ENCODE measurements around the gene GGACT. TPM values are rescaled to one million over a fixed set of nuclear protein-coding genes. Genes with fewer than 3 reads are reported as not detected.
"Not testable (repeated sequence)": the region's sequence is repeated elsewhere in the genome, so short reads cannot be mapped to it uniquely, and the experiment has no call there.

The GGACT gene
- total RNA-seq, 4 donors from 2014 or later: 0.74 to 1.9 (median 1.5) TPM

DNA sequence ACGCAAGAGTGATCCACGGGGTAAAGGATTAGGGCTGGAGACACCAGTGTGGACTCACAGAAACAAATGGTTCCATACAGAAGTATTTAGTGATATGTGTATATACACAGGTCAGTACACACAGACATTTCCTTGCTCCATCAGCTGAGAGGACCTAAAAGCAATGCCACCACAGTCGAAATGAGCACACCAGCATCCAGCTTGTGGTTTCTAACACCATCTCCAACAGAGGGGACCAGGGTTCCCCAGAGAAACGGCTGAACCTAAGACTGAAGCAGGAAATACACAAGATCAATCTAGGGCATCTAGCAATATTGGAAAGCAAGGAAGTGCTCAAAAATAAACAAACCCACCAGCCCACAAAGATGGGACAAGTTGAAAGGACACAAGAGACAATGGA, 7.6 kb downstream of the GGACT start:
- TF ChIP-seq, protein P1, sequence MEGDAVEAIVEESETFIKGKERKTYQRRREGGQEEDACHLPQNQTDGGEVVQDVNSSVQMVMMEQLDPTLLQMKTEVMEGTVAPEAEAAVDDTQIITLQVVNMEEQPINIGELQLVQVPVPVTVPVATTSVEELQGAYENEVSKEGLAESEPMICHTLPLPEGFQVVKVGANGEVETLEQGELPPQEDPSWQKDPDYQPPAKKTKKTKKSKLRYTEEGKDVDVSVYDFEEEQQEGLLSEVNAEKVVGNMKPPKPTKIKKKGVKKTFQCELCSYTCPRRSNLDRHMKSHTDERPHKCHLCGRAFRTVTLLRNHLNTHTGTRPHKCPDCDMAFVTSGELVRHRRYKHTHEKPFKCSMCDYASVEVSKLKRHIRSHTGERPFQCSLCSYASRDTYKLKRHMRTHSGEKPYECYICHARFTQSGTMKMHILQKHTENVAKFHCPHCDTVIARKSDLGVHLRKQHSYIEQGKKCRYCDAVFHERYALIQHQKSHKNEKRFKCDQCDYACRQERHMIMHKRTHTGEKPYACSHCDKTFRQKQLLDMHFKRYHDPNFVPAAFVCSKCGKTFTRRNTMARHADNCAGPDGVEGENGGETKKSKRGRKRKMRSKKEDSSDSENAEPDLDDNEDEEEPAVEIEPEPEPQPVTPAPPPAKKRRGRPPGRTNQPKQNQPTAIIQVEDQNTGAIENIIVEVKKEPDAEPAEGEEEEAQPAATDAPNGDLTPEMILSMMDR (IDR thresholded peaks at IDR 0.05): no peak
- no peak for TF ChIP-seq POLR2AphosphoS5 (IDR thresholded peaks at IDR 0.05)
- TF ChIP-seq POLR2A (IDR thresholded peaks at IDR 0.05): no peak
- TF ChIP-seq EP300 (IDR thresholded peaks at IDR 0.05): no peak
- ATAC-seq: no peak
- H3K27me3 ChIP-seq: no peaks in the 10 kb centered on the region
- WGBS, 2 donors (ENCODE audit: low coverage in 1 of 2): 86% methylated on average over 4 of the region's 4 CpGs; no CpG with 5 or more reads in 1 of the 2 donors
- H3K36me3 ChIP-seq: peaks cover 0 to 21% of the 10 kb centered on the region in 2 donors
- H3K4me3 ChIP-seq: no peak overlapping the region
- H3K27ac ChIP-seq: no peak overlapping the region
- no peaks in the 10 kb centered on the region for H3K4me1 ChIP-seq
- no peaks in the 10 kb centered on the region for H3K9me3 ChIP-seq

DNA sequence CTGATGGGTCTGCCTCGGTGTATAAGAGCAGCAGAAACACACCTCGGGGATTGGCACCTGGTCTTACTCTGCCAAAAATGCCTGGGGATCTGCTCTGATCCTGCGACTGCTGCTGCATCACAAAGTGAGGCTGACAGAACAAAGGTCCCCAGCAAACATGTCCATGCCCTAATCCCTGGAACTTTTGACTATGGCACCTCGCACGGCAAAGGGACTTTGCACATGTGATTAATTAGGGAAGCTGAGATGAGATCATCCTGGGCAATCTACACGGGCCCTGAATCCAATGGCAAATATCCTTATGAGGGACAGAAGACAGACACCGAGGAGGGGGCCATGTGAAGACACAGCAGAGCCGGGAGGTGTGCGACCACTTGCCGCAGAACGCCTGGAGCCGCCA, 8.5 kb downstream of the GGACT start:
- no peaks in the 10 kb centered on the region for H3K4me1 ChIP-seq
- no peak overlapping the region for H3K4me3 ChIP-seq
- no peak for ATAC-seq
- H3K27ac ChIP-seq: no peak overlapping the region
- TF ChIP-seq EP300 (IDR thresholded peaks at IDR 0.05) (no peak), POLR2A (IDR thresholded peaks at IDR 0.05) (no peak), POLR2AphosphoS5 (IDR thresholded peaks at IDR 0.05) (no peak)
- TF ChIP-seq, protein P1 (IDR thresholded peaks at IDR 0.05): no peak
- no peaks in the 10 kb centered on the region for H3K9me3 ChIP-seq
- H3K36me3 ChIP-seq: peaks cover 0 to 21% of the 10 kb centered on the region in 2 donors
- no peaks in the 10 kb centered on the region for H3K27me3 ChIP-seq
- WGBS, 2 donors (ENCODE audit: low coverage in 1 of 2): 91 to 100% methylated on average over 5 to 11 of the region's 12 CpGs

DNA sequence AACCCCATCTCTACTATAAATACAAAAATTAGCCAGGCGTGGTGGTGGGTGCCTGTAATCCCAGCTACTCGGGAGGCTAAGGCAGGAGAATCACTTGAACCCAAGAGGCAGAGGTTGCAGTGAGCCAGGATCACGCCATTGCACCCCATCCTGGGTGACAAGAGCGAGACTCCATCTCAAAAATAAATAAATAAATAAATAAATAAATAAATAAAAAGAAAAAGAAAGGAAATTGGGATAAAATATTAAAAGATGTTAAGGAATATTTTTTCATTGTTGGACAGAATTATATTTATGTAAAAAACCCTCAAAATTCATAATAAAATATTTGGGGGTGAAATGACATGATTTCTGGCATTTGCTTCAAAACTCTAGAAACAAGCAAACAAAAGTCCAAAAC, 11.3 kb downstream of the GGACT start:
- not testable (repeated sequence) for H3K4me3 ChIP-seq, H3K27ac ChIP-seq, H3K27me3 ChIP-seq, H3K4me1 ChIP-seq, ATAC-seq, H3K9me3 ChIP-seq
- 92% methylated on average over 4 of the region's 4 CpGs; no CpG with 5 or more reads in 1 of the 2 donors for WGBS, 2 donors (ENCODE audit: low coverage in 1 of 2)
- peaks cover 0 to 21% of the 10 kb centered on the region in 2 donors for H3K36me3 ChIP-seq

DNA sequence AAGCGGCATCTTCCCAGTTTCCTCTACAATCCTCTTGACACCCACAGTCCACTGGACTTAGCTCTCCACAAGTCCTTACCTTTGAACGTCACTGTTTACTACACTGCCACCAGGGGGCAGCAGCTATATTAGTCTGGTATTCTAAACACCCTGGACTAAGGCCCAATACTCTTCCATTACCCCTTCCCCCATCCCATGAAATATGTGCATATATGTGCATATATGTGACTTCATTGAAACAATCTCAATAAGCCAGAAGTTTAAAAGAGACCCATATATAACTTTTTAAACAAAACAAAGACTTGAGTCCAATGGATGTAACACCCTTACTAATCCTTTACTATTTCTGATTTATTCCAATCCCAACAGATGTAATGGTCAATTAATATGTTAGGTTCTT, 15.5 kb downstream of the GGACT start:
- Histone ChIP-seq H3K4me1 (no peaks in the 10 kb centered on the region), H3K36me3 (no peaks in the 10 kb centered on the region), H3K4me3 (no peak overlapping the region), H3K27me3 (no peaks in the 10 kb centered on the region), H3K9me3 (no peaks in the 10 kb centered on the region), H3K27ac (no peak overlapping the region)
- TF ChIP-seq, protein P1 (IDR thresholded peaks at IDR 0.05): peak; percentile 38 to 67 (median 59)
- TF ChIP-seq POLR2AphosphoS5 (IDR thresholded peaks at IDR 0.05): no peak
- TF ChIP-seq POLR2A (IDR thresholded peaks at IDR 0.05): no peak
- no peak for TF ChIP-seq EP300 (IDR thresholded peaks at IDR 0.05)
- no peak for ATAC-seq
- 41 to 50% methylated on average over 2 of the region's 2 CpGs for WGBS, 2 donors (ENCODE audit: low coverage in 1 of 2)

DNA sequence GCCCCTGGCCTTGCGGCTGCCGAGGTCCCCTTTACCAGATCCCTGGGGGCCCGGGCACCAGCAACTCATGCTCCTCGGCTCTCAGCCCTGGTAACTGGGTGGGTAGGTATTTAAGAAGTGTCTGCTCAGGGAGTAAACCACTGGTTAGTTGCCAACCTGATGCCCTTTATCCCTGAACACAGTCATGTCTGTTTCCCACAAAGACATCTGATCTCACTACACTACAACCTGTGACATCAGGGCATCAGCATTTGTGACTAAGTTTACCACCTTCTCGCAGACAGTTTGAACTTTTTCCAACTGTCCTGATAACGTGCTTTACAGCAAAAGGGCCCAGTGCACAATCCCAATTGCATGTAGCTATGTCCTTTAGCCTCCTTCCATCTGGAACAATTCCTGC, 22.0 kb downstream of the GGACT start:
- H3K9me3 ChIP-seq: peaks cover 0 to 11% (median 0%) of the 10 kb centered on the region in 3 donors
- no peak for ATAC-seq
- H3K27me3 ChIP-seq: no peaks in the 10 kb centered on the region
- no peaks in the 10 kb centered on the region for H3K36me3 ChIP-seq
- H3K4me3 ChIP-seq: no peak overlapping the region
- 83 to 93% methylated on average over 2 of the region's 6 CpGs for WGBS, 2 donors (ENCODE audit: low coverage in 1 of 2)
- TF ChIP-seq, protein P1 (IDR thresholded peaks at IDR 0.05): no peak
- TF ChIP-seq EP300 (IDR thresholded peaks at IDR 0.05): no peak
- TF ChIP-seq POLR2A (IDR thresholded peaks at IDR 0.05): no peak
- TF ChIP-seq POLR2AphosphoS5 (IDR thresholded peaks at IDR 0.05): no peak
- H3K27ac ChIP-seq: no peak overlapping the region
- H3K4me1 ChIP-seq: no peaks in the 10 kb centered on the region

All from gastroesophageal sphincter (tissue), 4 donors.